HEK293 (cell line): Measurements from ENCODE around the gene KIRREL1.

ENCODE experiments used
- CTCF ChIP-seq: fragments of 450-650 bp; formaldehyde crosslinking; IDR thresholded peaks from 2 replicates; pipeline ENCODE4 v1.5.1; 2016; ENCODE audit warnings: missing biosample characterization, missing genetic modification characterization
- YY1 ChIP-seq: fragments of 450-650 bp; formaldehyde crosslinking; IDR thresholded peaks from 2 replicates; pipeline ENCODE4 v1.5.1; 2018; ENCODE audit warnings: missing biosample characterization, missing genetic modification characterization
- ZNF274 ChIP-seq, 2 experiments: fragments of 200-500 bp in 1 of 2; fragments of 450-650 bp in 1 of 2; sonication (Bioruptor generic) in 1 of 2; formaldehyde crosslinking in 1 of 2; IDR thresholded peaks; 2 replicates each; pipeline versions ENCODE4 v1.5.1 to v1.6.1; 2014 to 2016; ENCODE audit warnings: borderline replicate concordance in 1 of 2, inconsistent platforms in 1 of 2, low read length in 1 of 2, missing biosample characterization in 1 of 2, missing genetic modification characterization in 1 of 2
- ZNF639 ChIP-seq: fragments of 450-650 bp; formaldehyde crosslinking; IDR thresholded peaks from 2 replicates; pipeline ENCODE4 v1.5.1; 2016; ENCODE audit warnings: missing biosample characterization, missing genetic modification characterization

- no peak for TF ChIP-seq CTCF (tag by site-specific recombination)
- TF ChIP-seq ZNF274 (IDR thresholded peaks at IDR 0.05; ENCODE audit: low read length) = no peak
- no peak for TF ChIP-seq ZNF274 (tag by site-specific recombination; IDR thresholded peaks at IDR 0.05; ENCODE audit: borderline replicate concordance)
- TF ChIP-seq YY1 = no peak
- no peak for TF ChIP-seq ZNF639 (tag by site-specific recombination)
Measured at GRCh38 chr1:158118713-158119402, 125.4 kb downstream of the KIRREL1 start.
